Activated gamma-delta T cell treated with Interleukin-2 at 50 U/mL for 16 hours (primary cell): ENCODE data around the gene GDPD5.

Source experiments
- DNase-seq: peaks from one replicate; pipeline ENCODE4 v3.0.0-alpha.2; 2020

GDPD5 gene

GRCh38 chr11:75510004-75510722, 15.6 kb downstream of the GDPD5 start:
- DNase-seq: no peak

DNA sequence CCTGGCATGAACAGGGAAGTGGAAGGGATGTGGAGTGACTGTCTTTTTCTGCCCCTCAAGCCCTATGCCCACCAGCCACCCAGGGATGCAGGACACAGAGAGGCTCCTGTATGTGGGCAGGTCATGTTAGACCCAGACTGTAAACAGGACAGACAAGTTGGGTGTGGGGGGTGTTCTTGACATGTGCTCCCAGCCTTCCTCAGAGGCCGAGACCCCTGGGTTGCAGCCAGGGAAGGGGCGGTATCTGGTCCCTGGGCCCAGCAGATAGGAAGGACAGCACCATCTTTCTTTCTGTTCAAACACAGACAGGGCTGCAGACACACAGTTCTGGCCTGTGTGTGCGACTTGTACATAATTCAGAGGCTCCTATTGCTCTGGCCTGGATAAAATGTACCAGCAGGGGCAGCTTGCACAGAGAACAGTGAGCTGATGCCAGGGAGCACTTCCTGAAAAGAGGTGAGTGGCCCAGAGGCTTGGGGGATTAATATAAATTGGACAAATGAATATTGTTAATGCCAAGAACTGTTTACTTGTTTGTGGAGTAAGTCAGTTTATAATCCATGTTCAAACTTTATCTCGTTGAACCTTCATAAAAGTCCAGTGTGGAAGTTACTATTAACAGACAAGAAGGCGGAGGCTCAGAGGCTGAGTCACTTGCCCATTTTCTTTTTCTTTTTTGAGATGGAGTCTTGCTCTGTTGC, 16.6 kb downstream of the GDPD5 start:
- DNase-seq: no peak

- DNase-seq: peak; percentile 52
Measured at GRCh38 chr11:75508051-75508561, 17.6 kb downstream of the GDPD5 start.

- no peak for DNase-seq
Measured at GRCh38 chr11:75507571-75507970, 18.2 kb downstream of the GDPD5 start.

- no peak for DNase-seq
Measured at GRCh38 chr11:75506827-75507226, 18.9 kb downstream of the GDPD5 start.

DNA sequence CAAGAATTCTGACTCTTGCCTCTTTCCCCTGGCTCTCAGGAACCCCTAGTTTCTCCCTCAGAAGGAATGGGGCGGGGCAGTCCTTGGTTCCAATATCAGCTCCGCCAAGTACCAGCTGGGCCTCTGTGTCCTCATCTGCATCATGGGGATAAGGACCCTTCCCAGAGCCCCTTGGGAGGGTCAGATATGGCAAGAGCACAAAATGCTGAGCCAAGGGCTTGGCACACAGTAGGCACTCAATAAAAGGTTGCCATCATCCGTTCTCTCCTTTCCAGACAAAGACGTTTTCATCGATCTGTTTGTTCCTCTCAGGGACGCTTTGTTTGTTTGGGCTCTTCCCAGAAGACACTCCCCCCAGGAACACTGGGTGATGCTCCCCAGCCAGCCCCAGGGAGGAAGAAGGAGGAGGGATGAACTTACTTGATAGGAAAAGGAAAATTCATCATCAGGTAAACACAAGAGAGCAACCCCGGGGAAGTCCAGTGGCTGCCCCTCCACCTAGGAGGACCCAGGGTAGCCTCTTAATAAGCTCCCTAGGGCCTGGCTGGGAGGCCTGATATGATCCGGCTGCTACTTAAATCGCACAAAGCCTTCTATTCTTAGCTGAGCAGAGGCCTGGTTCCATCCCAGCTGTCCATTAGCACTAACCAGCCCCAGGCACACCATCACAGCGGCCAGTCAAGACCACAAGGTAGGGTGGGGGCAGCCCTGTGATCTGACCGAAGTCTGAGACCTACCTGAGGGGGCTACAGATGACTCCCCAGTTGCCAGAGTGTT, 19.6 kb downstream of the GDPD5 start:
- DNase-seq: no peak

DNA sequence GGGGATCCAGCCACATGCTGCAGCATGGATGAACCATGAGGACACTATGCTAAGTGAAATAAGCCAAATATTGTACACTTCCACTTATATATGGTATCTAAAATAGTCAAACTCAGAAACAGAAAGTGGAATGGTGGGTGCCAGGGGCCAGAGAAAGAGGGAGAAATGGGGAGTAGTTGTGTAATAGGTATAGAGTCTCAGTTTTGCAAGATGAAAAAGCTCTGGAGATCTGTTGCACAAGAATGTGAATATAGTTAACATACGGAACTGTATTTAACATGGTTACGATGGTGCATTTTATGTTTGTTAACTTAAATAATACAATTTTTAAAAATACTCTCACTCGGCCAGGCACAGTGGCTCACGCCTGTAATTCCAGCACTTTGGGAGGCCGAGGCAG, 21.2 kb downstream of the GDPD5 start:
- no peak for DNase-seq

DNA sequence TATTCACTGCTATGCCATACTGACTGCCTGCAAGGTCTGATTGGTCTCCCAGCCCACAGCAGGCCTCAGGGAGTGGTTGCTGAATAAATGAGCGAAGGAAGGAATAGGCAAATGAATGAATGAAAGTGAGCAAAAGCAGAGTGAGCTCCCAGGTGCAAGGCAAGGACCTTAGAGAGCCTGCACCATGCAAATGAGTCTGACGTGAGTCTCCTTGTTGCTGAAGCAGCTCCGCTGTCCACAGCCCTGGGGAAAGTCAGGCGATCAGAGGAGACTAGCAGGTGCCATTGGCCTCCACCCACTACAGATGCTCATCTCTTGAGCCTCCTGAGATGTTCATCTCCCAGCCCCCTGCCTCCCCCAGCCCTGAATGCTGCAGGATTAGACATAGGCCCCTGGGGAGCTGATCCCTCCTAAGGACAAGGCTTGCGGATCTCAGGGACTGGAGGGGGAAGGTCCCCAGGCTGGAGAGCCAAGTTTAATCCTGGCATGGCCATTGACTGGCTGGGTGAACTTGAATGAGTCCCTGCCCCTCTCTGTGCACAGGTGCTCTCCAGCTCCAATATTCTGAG, 22.1 kb downstream of the GDPD5 start:
- no peak for DNase-seq

GRCh38 chr11:75502138-75502537, 23.6 kb downstream of the GDPD5 start:
- DNase-seq: no peak

DNA sequence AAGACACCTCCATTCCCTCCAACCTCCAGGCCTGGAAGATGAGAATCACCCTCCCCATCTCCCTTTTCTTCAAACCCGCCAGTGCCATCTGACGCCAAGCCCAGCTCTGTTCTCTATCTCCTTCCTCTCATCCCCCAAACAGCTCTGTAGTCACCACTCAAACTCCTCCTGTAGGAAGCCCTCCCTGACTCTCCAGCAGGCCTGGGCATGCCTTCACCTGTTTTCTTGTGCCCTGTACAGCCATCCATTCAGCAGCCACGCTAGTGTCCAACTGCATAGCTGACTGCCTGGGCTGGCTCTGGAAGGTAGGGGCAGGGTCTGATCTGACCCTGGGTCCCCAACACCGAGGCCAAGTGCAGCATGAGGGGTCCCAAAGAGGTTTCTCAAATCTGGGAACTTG, 25.0 kb downstream of the GDPD5 start:
- DNase-seq: no peak

DNA sequence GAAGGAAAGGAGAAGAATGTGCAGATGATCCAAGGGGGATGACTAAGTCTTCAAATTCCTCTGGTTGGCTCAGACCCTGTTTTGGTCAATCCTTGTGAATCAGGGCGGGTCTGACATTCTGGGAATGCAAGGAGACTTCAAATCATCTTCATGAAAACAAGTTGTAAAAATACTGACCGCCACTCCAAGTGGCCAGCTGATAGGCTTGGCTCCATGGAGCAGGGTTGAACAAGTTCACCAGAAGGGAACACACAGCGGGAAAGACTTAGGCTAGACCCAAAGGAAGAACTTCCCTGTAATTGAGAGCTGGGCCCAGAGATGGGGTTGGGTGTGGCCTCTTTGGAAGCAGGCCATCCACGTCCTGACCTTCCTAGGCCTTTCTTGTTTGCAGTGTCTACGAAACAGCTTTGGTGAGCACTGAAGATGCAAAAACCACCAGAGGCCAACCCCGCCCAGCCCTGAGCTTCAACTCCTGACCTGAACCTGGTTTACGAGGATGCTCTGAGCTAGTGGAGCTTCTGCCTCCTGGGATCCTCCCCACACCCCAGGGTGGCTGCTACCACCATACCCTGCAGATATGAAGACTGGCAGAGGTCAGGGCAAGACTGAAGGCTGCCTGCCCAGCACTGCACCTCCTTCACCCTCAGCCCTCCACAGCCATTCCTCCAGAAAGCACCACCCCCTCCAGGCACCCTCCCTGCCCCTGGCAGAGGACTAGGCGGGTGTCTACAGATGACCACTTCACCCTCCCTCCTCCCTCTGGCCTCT, 26.1 kb downstream of the GDPD5 start:
- DNase-seq: no peak

DNA sequence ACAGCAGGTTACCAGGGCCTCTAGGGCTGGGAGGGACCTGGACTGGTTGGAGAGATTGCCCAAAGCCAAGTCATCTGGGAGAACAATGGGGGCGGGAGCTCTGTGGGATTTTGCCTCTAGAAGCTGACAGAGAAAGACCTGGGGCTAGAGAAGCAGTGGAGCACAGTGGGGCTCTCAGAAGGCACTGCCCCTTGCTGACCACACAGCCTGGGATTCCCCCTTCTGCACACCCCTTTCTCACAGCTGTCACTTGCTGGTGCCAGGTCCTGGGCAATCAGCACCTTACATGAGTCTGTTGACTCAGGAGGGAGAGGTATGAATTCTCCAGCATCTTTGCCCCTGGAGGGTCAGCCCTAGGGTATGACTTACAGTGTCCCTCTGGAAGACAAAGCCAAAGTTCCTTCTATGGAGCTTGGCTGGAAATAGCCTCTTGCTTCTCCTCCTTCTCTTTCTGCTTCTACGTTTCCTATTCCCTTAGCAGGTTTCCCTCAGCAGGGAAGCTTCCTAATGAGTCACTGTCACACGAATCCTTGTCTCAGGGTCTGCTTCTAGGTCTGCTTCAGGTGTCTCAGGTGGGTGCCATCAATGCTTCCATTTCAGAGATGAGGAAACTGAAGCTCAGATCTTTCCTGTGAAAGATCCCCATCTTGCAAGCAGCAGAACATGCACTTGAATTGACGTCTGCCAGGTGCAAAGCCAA, 27.0 kb downstream of the GDPD5 start:
- no peak for DNase-seq

DNA sequence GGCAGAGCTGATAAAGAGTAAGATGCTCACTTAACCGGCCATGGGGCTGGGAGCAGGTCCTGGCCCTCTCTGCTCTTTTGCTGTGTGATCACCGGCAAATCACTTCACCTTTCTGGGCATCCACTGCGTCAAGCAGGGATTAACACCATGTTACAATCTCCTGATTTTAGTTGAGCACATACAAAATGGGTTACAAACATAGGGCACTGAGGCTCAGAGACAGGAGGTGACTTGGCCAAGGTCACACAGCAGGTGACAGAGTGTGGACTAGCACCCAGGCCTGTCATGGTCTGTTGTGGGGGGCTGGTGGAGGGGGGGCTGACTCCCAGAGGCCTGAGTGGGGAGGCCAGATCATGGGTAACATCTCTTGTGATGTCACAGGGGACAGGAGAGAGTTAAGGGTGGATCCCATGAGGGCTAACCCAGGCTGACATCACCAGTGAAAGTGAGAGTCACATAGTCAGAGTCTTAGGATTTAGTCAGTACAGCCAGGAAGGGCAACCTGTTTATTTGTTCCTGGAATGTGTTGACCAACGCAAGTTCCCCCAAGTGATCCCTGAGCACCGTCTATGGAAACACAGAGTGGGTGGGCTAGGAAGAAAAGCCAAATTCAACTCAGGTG, 27.8 kb downstream of the GDPD5 start:
- DNase-seq: no peak

- no peak for DNase-seq
Measured at GRCh38 chr11:75496305-75496752, 29.4 kb downstream of the GDPD5 start.

DNA sequence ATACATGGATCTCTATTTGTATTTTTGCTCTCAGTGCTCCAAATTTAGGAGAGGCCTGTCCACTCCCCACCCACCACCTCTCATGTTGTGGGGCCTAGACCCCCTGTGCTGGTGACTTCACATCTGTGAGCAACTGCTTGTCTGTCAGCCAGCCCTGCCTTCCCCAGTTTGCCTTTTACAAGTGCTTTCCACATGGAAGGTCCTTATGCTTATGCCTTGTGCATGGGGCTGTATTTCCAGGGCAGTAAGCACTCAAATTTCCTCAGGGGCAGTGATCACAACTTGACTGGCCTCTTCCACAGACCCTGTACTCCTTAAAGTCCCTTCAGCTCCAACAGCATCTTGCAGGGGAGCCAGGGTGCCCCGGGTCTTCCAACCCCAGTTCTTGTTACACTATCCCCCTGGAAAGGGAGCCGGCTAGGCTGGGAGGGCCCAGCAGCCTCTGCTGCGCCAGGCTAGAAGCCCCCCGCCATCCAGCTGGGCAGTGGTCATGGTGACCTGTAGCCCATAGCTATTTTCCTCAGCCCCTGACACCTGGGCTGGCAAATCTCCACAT, 29.9 kb downstream of the GDPD5 start:
- DNase-seq: no peak

- no peak for DNase-seq
Measured at GRCh38 chr11:75493626-75494025, 32.1 kb downstream of the GDPD5 start.

GRCh38 chr11:75492181-75492820, 33.4 kb downstream of the GDPD5 start:
- DNase-seq: peak; percentile 51

DNA sequence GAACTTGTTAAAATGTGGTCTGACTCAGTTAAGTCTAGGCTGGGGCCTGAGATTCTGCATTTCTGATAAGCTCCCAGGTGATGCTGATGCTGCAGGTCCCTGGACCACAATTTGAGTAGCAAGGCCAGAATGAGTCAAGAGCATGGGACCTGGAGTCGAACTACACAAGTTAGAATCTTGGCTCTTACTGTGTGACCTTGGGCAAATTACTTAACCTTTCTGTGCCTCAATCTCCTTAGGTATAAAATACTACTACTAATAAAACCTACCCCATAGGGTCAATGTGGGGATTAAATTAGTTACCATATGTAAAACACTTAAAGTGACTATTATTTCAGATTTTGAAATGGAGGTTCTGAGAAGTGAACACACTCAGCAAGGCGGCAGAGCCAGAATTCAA, 34.3 kb downstream of the GDPD5 start:
- DNase-seq: no peak

DNA sequence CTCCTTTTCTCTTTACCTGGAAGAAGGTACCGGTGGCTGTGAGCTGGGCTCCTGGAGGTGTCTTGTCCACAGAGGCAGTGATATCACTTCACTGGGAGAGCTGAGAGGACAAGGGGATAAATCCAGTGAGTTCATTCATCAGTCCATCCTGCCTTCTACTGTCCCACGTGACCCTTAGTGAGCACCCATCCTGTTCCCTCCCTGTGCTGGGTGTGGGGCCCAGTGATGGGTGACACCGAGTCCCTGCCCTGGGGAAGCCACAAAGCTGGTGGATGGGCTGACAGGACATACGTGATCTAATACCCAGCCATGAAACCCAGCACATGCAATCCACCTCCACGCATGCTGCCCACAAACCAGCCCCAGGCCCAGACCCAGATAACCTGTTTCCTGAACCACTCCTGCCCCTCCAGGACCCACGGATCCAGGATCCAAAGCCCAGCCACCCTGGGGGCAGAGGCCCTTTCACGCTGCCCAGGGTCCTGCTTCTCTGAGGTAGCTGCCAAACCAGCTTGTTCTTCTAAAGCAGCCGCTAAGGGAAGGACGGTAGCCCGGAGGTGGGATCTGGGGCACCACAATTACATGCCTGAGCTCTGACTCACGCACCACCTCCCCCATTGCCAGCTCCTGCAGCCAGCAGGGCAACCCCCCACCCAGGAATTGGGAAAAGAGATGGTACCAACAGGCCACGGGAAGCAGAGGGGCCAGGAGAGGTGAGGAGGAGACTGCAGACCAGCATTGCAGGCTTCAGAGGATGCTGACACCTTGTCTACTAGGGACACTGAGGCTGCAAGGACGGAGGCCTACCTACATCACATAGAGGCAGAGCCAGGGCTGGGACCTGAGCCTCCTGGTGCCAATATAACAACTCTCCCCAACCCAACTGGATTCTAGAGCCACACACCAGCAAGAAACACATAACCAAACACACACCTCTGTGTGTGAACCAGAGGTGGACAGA, 35.2 kb downstream of the GDPD5 start:
- DNase-seq: no peak
